GM19351 (cell line): Measurements from ENCODE around the gene NDRG3.

Experiments used
- ATAC-seq: cut with Tn5 transposase; IDR thresholded peaks from one replicate; pipeline ENCODE4 v1.9.1; 2021; ENCODE audit warnings: mild to moderate bottlenecking, moderate library complexity; ENCODE audit not compliant: unreplicated experiment

The NDRG3 gene

DNA sequence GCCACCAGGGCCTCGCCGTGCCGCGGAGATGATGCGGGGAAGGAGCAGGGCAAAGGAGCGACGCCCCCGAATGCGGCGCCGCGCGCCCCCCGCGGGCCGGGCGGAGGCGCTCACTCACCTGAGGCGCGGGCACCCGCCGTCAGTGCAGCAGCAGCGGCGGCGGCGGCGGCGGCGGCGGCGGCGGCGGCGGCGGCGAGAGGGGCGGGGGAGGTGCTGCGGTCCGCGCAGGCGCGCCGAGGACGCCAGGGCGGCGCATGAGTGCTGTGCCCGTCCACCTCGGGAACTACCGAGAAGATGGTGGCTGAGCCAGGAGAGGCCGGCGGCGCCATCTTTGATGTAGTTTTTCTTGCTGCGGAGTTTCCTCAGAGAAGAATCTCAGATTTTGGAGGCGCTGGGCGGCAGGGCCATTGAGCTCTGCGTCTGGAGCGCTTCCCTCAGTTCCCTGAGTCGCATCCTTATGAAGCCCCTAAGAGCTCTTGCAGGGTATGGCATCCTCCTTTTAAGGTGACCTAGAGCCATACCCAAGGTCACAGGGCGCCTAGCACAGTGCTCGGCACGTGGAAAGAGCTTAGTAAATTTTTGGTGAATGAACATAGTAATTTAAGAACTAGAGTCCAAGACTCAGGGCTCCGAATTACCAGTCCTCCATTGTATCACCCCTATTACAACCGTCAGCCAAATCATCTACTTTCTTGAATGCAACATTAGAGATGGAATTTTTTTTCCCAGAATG lies at the start of gene NDRG3:
Gene NDRG3, minus strand, starts transcription at position 164 of the 733 bp plus-strand sequence. CDS start 24,355 bp downstream, outside the sequence.
- ATAC-seq: peak; percentile 96

GRCh38 chr20:36794116-36794474 lies 48.2 kb upstream of the NDRG3 start:
- ATAC-seq: no peak

GRCh38 chr20:36793294-36794115 lies 47.6 kb upstream of the NDRG3 start:
- no peak for ATAC-seq

DNA sequence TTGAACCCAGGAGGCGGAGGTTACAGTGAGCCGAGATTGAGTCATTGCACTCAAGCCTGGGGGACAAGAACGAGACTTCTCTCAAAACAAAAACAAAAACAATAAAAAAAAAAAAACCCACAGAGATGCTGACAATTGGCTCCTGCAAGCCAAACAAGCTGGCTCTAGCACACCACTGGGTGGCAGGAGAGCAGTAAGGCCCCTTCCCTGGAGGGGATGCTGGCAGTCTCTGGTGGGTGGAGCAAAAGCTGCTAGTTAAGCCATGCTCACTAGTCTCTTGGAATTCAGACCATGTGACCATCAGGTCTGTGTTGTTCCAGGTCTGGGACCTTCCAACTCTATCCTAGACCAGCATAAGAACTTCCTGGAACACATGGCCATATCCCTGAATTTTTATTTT lies 46.5 kb upstream of the NDRG3 start:
- ATAC-seq: no peak

DNA sequence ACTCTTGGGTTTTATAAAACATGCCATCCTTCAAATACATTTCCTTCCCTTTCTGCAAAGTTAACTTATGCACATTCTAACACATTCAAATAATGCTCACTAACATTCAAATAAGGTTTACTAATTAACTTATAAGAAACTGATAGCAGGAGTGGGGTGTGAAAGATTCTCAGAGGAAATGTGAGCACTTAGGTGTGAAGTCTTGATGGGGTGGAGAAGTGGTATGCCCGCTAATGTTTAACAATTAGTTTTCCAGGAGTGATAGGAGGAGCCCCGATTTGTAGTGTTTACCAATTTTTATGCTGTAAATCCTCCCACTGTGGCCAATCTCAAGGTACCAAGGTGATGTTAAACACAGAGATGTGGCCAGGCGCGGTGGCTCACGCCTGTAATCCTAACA lies 46.0 kb upstream of the NDRG3 start:
- no peak for ATAC-seq

DNA sequence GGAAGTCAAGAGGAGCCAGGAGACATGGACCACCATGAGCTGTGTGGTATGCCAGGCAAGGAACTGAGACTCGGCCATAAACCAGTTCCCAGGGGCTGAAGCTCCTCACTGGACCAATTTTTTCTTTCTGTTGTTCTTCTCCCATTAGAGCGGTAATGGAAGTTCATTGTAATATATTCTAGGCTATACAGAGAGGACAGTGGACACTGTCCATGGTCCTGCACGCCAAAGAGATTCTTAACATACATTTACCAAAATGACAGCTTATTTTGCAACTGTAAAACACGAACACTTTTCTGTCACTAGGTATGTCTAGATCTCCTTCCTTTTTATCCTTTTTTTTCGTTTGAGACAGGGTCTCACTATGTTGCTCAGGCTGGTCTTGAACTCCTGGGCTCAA lies 40.8 kb upstream of the NDRG3 start:
- no peak for ATAC-seq

- no peak for ATAC-seq
Observed at GRCh38 chr20:36786246-36786645, 40.4 kb upstream of the NDRG3 start.

GRCh38 chr20:36785308-36785707 lies 39.4 kb upstream of the NDRG3 start:
- no peak for ATAC-seq

DNA sequence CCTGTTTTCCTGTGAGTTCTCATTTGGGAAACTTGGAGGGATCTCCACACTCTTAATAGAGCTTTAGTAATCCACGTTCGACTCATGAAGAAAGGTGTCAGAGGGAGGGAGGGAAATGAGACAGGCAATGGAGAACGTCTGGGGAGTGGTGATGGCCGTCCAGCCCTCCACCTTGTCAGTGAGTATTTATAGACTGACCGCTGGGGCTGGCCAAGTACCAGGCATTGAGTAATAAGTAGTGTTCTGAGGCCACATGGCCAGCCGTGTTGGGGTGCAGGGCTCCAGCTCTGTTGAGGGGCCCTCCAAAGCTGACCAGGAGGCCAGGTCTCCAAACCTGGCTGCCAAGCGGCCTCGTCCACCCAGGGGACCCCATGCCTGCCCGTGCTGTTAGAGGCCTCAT lies 39.0 kb upstream of the NDRG3 start:
- ATAC-seq: no peak

GRCh38 chr20:36784116-36784515 lies 38.2 kb upstream of the NDRG3 start:
- ATAC-seq: no peak

DNA sequence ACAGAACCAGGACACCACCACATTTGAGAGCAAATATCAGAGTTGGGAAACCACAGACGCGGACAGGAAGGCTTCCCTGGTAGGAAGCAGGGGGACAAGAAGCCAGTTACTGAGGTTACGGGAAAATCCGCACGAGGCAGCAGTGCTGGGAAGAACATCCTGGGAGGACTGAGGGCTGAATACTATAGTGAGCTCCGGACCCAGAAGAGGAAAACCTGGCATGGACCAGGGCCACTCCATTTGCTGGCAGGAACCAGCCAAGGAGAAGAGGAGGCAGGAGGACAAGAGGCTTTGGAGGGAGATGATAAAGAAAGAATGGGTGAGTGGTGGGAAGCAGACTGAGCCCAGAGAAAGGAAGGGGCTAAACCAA lies 33.8 kb upstream of the NDRG3 start:
- ATAC-seq: no peak

- no peak for ATAC-seq
Observed at GRCh38 chr20:36778831-36779655, 33.2 kb upstream of the NDRG3 start.

DNA sequence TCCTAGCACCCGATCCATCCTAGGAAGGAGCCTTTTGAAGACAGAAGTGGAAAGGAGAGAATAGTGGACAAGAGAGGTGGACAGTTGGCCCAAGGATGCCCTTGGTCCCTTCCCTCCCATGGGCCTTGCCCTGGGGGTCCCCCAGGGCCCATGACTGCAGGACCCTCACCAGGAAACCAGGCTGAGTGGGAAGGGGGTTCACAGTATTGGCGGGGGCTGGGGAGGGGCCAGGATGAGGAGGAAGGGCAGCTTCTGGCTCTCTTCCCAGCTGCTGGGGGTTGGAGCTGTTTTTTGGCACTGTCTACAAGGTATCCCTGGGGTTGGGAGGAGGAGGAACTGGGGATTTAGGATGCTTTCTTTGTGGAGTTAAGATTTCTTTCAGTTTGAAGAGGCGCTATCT lies 31.7 kb upstream of the NDRG3 start:
- no peak for ATAC-seq

DNA sequence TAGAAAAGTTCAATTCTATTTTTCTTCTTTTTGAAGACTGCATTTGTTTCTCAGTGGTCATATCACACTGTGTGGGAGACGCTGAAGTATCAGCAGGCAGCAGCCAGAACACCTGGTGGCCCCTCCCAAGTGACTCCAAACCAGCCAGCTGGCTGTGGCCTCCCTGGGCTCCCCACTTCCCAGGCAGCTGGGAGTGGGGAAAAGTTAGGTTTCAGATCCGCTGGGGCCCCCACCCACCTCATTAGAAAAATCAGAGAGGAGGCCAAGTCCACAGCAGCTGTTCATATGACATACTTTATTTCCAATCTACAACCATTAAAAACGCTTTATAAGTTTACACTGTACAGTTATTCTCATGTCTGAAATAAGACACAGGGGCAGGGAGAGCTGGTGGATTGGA lies 31.3 kb upstream of the NDRG3 start:
- no peak for ATAC-seq

DNA sequence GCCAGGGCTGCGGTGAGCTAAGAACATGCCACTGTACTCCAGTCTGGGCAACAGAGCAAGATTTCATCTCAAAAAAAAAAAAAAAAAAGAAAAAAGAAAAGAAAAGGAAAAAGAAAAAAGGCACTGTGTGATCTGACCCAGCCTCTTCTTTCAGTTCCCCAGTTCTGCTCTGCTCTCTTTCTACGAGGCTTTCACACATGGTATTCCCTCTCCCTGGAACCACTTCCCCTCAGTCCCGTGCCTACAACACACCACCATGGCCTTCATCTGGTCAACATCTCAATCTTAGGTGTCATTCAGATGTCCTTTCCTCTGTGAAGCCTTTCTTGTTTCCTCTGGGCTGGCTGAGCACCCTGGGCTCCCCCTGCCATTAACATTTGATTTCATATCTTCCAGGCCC lies 29.9 kb upstream of the NDRG3 start:
- no peak for ATAC-seq

DNA sequence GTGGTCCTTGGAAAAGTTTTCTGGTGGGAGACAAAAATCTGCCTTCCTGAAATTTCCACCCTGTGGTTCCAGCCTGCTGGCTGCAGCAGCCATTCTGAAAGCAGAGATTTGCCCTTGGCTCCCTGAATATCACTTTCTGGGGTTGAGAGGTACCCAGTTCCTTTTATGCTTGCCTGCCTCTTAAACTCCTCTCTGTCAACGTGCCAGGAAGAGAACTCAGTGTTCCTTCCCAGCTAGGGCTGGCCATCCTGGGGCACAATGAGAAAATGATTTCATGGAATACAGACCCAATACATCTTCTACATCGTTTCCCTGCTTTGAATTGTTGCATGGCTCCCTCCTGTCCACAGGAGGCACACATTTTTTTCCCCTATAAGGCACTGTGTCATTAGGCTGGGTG lies 29.3 kb upstream of the NDRG3 start:
- no peak for ATAC-seq

- peak; percentile 82 for ATAC-seq
Observed at GRCh38 chr20:36773597-36774390, 27.9 kb upstream of the NDRG3 start, which contains the start of gene DSN1. Gene DSN1, minus strand, starts transcription at chr20:36773763. Its CDS starts 2,305 bp downstream, at chr20:36771458.

GRCh38 chr20:36773107-36773596 lies 27.3 kb upstream of the NDRG3 start:
- peak; percentile 7 for ATAC-seq

DNA sequence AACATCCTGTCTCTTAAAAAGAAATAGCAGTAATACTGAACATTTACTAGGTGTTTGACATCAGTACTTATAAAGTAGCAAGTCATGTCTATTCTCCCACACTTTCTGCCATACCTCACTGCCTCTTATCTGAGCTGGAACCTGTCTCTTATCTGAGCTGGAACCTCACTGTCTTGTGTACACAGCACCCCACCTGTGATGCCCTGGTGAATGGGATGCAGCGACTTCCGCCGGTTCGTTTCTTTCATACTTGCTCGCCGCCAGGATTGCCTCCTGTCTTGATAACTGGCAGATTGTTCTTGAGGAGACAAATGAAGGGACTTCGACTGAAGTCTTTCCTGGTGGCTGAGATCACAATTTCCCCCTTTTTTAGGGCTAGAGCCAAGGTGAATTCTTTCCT lies 24.8 kb upstream of the NDRG3 start:
- no peak for ATAC-seq

GRCh38 chr20:36768768-36769430 lies 23.0 kb upstream of the NDRG3 start:
- no peak for ATAC-seq
